ENCODE data around the gene RAD18. TPM values are rescaled to one million over a fixed set of nuclear protein-coding genes. Genes with fewer than 3 reads are reported as not detected.

Gene RAD18
- total and polyA plus RNA-seq, 2 experiments from 2014 or later: 14.3 to 17.5 TPM

- Histone ChIP-seq H3K4me2 (ENCODE audit: unreplicated experiment) (no peak overlapping the region), H3K9ac (no peak overlapping the region), H3K9me2 (ENCODE audit: insufficient read depth) (no peaks in the 10 kb centered on the region), H4K20me1 (ENCODE audit: insufficient read depth) (no peaks in the 10 kb centered on the region), H3K27ac (no peak overlapping the region), H2AFZ (no peak overlapping the region), H3K27me3 (replicated peaks; ENCODE audit: insufficient read depth) (no peaks in the 10 kb centered on the region), H3K4me1 (ENCODE audit: insufficient read depth) (no peaks in the 10 kb centered on the region), H3K79me2 (ENCODE audit: insufficient read depth) (no peaks in the 10 kb centered on the region), H3K4me3 (no peak overlapping the region), H3F3A (ENCODE audit: insufficient read depth) (no peaks in the 10 kb centered on the region), H3K9me3 (ENCODE audit: low read depth) (no peaks in the 10 kb centered on the region), H3K36me3 (ENCODE audit: low read depth) (no peaks in the 10 kb centered on the region)
- in situ Hi-C loops (cut with MboI): loop anchor here (5.0 kb wide), 1 partner anchor 318 kb away; no protein-coding TSS in a partner anchor
- TF ChIP-seq EZH2 (IDR thresholded peaks at IDR 0.05; ENCODE audit: insufficient read depth, poor library complexity, severe bottlenecking): no peak
- no peak for TF ChIP-seq EZH2phosphoT487 (IDR thresholded peaks at IDR 0.05; ENCODE audit: insufficient read depth, low read depth)
- DNase-seq: no peak
- 76 to 85% methylated on average over 6 of the region's 6 CpGs for WGBS, 2 experiments (ENCODE audit: low coverage in 1 of 2, low lambda C conversion rate in 2 of 2, missing lambda C conversion rate in 2 of 2)
Observed at GRCh38 chr3:8984081-8984480, 20.8 kb upstream of the RAD18 start.

GRCh38 chr3:8983591-8983990 is 20.3 kb upstream of the RAD18 start:
- no peak overlapping the region for H3K27ac ChIP-seq
- in situ Hi-C loops (cut with MboI): loop anchor here (5.0 kb wide), 1 partner anchor 319 kb away; no protein-coding TSS in a partner anchor
- H4K20me1 ChIP-seq (ENCODE audit: insufficient read depth): no peaks in the 10 kb centered on the region
- H3K9me2 ChIP-seq (ENCODE audit: insufficient read depth): no peaks in the 10 kb centered on the region
- 95 to 100% methylated on average over 5 of the region's 5 CpGs for WGBS, 2 experiments (ENCODE audit: low coverage in 1 of 2, low lambda C conversion rate in 2 of 2, missing lambda C conversion rate in 2 of 2)
- H3K79me2 ChIP-seq (ENCODE audit: insufficient read depth): no peaks in the 10 kb centered on the region
- H2AFZ ChIP-seq: no peak overlapping the region
- H3K4me1 ChIP-seq (ENCODE audit: insufficient read depth): no peaks in the 10 kb centered on the region
- no peaks in the 10 kb centered on the region for H3K27me3 ChIP-seq (replicated peaks; ENCODE audit: insufficient read depth)
- H3K4me3 ChIP-seq: no peak overlapping the region
- no peak overlapping the region for H3K4me2 ChIP-seq (ENCODE audit: unreplicated experiment)
- H3K9ac ChIP-seq: no peak overlapping the region
- H3K9me3 ChIP-seq (ENCODE audit: low read depth): no peaks in the 10 kb centered on the region
- no peaks in the 10 kb centered on the region for H3F3A ChIP-seq (ENCODE audit: insufficient read depth)
- TF ChIP-seq EZH2phosphoT487 (IDR thresholded peaks at IDR 0.05; ENCODE audit: insufficient read depth, low read depth) (no peak), EZH2 (IDR thresholded peaks at IDR 0.05; ENCODE audit: insufficient read depth, poor library complexity, severe bottlenecking) (no peak)
- DNase-seq: no peak
- no peaks in the 10 kb centered on the region for H3K36me3 ChIP-seq (ENCODE audit: low read depth)

- no peaks in the 10 kb centered on the region for H3K36me3 ChIP-seq (ENCODE audit: low read depth)
- WGBS, 2 experiments (ENCODE audit: low coverage in 1 of 2, low lambda C conversion rate in 2 of 2, missing lambda C conversion rate in 2 of 2): 71 to 81% methylated on average over 1 of the region's 1 CpG
- H2AFZ ChIP-seq: no peak overlapping the region
- H3K9me2 ChIP-seq (ENCODE audit: insufficient read depth): no peaks in the 10 kb centered on the region
- H3K27me3 ChIP-seq (replicated peaks; ENCODE audit: insufficient read depth): no peaks in the 10 kb centered on the region
- H3F3A ChIP-seq (ENCODE audit: insufficient read depth): no peaks in the 10 kb centered on the region
- no peak overlapping the region for H3K4me2 ChIP-seq (ENCODE audit: unreplicated experiment)
- H3K27ac ChIP-seq: no peak overlapping the region
- TF ChIP-seq EZH2phosphoT487 (IDR thresholded peaks at IDR 0.05; ENCODE audit: insufficient read depth, low read depth): no peak
- TF ChIP-seq EZH2 (IDR thresholded peaks at IDR 0.05; ENCODE audit: insufficient read depth, poor library complexity, severe bottlenecking): no peak
- no peaks in the 10 kb centered on the region for H3K4me1 ChIP-seq (ENCODE audit: insufficient read depth)
- H3K9ac ChIP-seq: no peak overlapping the region
- H3K9me3 ChIP-seq (ENCODE audit: low read depth): no peaks in the 10 kb centered on the region
- DNase-seq: no peak
- in situ Hi-C loops (cut with MboI): loop anchor here (5.0 kb wide), 1 partner anchor 319 kb away; no protein-coding TSS in a partner anchor
- H3K4me3 ChIP-seq: no peak overlapping the region
- H4K20me1 ChIP-seq (ENCODE audit: insufficient read depth): no peaks in the 10 kb centered on the region
- no peaks in the 10 kb centered on the region for H3K79me2 ChIP-seq (ENCODE audit: insufficient read depth)
Observed at GRCh38 chr3:8983026-8983425, 19.8 kb upstream of the RAD18 start.

DNA sequence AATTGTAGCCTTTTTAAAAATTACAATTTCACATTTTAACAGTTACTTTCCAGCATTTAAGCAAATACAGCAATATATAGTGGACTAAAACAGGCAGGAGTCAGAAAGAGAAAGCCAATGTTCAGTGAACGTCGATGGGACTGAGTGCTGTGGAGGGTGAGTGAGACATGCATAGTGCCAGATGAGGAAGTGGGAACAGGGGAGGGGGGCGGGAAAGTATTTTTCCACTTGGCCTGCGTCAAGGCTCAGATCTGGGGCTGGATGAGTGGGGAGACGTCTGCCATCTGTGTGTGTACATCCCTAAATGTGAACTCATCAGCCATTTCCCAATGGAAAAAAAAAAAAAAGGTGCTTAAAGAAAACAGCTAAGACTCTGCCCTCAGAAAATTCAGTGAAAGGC is 19.2 kb upstream of the RAD18 start:
- Histone ChIP-seq H3K36me3 (ENCODE audit: low read depth) (no peaks in the 10 kb centered on the region), H3K9ac (no peak overlapping the region), H4K20me1 (ENCODE audit: insufficient read depth) (no peaks in the 10 kb centered on the region), H3K27me3 (replicated peaks; ENCODE audit: insufficient read depth) (no peaks in the 10 kb centered on the region), H3K9me2 (ENCODE audit: insufficient read depth) (no peaks in the 10 kb centered on the region), H3K4me3 (no peak overlapping the region), H2AFZ (no peak overlapping the region), H3K27ac (no peak overlapping the region), H3K4me1 (ENCODE audit: insufficient read depth) (no peaks in the 10 kb centered on the region), H3K9me3 (ENCODE audit: low read depth) (no peaks in the 10 kb centered on the region), H3K4me2 (ENCODE audit: unreplicated experiment) (no peak overlapping the region), H3K79me2 (ENCODE audit: insufficient read depth) (no peaks in the 10 kb centered on the region), H3F3A (ENCODE audit: insufficient read depth) (no peaks in the 10 kb centered on the region)
- WGBS, 2 experiments (ENCODE audit: low coverage in 1 of 2, low lambda C conversion rate in 2 of 2, missing lambda C conversion rate in 2 of 2): 24% methylated on average over 4 to 5 of the region's 5 CpGs
- TF ChIP-seq EZH2 (IDR thresholded peaks at IDR 0.05; ENCODE audit: insufficient read depth, poor library complexity, severe bottlenecking) (no peak), EZH2phosphoT487 (IDR thresholded peaks at IDR 0.05; ENCODE audit: insufficient read depth, low read depth) (no peak)
- peak; percentile 29 for DNase-seq
- in situ Hi-C loops (cut with MboI): loop anchor here (5.0 kb wide), 1 partner anchor 320 kb away; no protein-coding TSS in a partner anchor

- Histone ChIP-seq H3K9me2 (ENCODE audit: insufficient read depth) (no peaks in the 10 kb centered on the region), H3F3A (ENCODE audit: insufficient read depth) (no peaks in the 10 kb centered on the region), H3K4me3 (no peak overlapping the region), H3K9me3 (ENCODE audit: low read depth) (no peaks in the 10 kb centered on the region), H4K20me1 (ENCODE audit: insufficient read depth) (no peaks in the 10 kb centered on the region), H3K4me2 (ENCODE audit: unreplicated experiment) (no peak overlapping the region), H3K9ac (no peak overlapping the region), H3K36me3 (ENCODE audit: low read depth) (no peaks in the 10 kb centered on the region), H3K79me2 (ENCODE audit: insufficient read depth) (no peaks in the 10 kb centered on the region), H3K4me1 (ENCODE audit: insufficient read depth) (no peaks in the 10 kb centered on the region), H3K27ac (no peak overlapping the region), H2AFZ (no peak overlapping the region), H3K27me3 (replicated peaks; ENCODE audit: insufficient read depth) (no peaks in the 10 kb centered on the region)
- in situ Hi-C loops (cut with MboI): loop anchor here (5.0 kb wide), 1 partner anchor 321 kb away; no protein-coding TSS in a partner anchor
- WGBS, 2 experiments (ENCODE audit: low coverage in 1 of 2, low lambda C conversion rate in 2 of 2, missing lambda C conversion rate in 2 of 2): 92 to 94% methylated on average over 9 of the region's 9 CpGs
- TF ChIP-seq EZH2 (IDR thresholded peaks at IDR 0.05; ENCODE audit: insufficient read depth, poor library complexity, severe bottlenecking): no peak
- TF ChIP-seq EZH2phosphoT487 (IDR thresholded peaks at IDR 0.05; ENCODE audit: insufficient read depth, low read depth): no peak
- no peak for DNase-seq
Observed at GRCh38 chr3:8981700-8982099, 18.4 kb upstream of the RAD18 start.
